Muscle layer of duodenum (tissue), 2 donors: ENCODE data around the gene MARF1.
"Not testable (repeated sequence)": the region's sequence is repeated elsewhere in the genome, so short reads cannot be mapped to it uniquely, and the experiment has no call there.

ENCODE experiments used
- H3K27ac ChIP-seq: one replicate; pipeline ENCODE4 v1.7.0; 2013; ENCODE audit warnings: mild to moderate bottlenecking, low read length
- H3K27me3 ChIP-seq: one replicate; pipeline ENCODE4 v1.7.0; 2013; ENCODE audit warnings: low read depth, mild to moderate bottlenecking, control low read depth, low read length
- H3K36me3 ChIP-seq, 2 donors: one replicate each; pipeline ENCODE4 v1.7.0; 2013; ENCODE audit warnings: low read length in 2 of 2, control low read depth in 1 of 2, mild to moderate bottlenecking in 1 of 2; ENCODE audit not compliant: insufficient read depth in 2 of 2, control insufficient read depth in 1 of 2
- H3K4me1 ChIP-seq, 2 donors: one replicate each; pipeline ENCODE4 v1.7.0; 2013; ENCODE audit warnings: low read length in 2 of 2, mild to moderate bottlenecking in 2 of 2, control low read depth in 1 of 2, moderate library complexity in 1 of 2; ENCODE audit not compliant: insufficient read depth in 2 of 2, control insufficient read depth in 1 of 2
- H3K4me3 ChIP-seq, 2 donors: one replicate each; pipeline ENCODE4 v1.7.0; 2013; ENCODE audit warnings: low read length in 2 of 2, low read depth in 1 of 2, mild to moderate bottlenecking in 1 of 2
- H3K9me3 ChIP-seq, 2 donors: one replicate each; pipeline ENCODE4 v1.7.0; 2013; ENCODE audit warnings: low read length in 2 of 2, control low read depth in 1 of 2, mild to moderate bottlenecking in 1 of 2; ENCODE audit not compliant: control insufficient read depth in 1 of 2
- donor health status: healthy.

MARF1 gene

DNA sequence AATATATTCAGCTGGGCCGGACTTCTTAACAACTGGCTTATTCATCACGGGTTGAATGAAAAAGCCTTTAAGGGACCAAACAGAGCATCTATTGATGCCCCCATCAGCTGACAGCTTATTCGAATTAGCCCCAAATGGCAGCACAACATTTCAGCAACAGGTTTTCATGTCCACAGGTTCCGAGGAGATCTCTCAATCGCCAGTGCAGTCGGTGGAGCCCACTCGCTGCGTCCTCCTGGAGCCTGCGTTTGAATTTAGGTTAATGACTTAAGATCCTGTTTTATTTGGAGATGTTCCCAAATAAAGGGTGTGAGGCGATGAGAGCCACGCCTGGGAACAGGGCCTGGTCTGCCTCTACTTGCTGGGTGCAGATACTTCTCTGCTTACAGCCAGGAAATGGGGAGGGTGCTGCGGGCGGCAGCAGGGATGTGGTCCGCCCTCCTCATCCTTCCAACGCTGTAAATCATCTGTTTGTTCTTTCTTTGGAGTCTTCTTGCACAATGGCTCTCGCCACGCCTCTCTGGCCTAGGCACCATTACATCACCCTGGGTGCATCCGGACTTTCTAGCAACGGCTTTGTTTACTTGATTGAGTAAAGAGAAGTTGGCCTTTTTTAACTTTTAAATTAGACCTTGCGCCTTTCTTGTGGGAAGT is 29.7 kb upstream of the MARF1 start:
- H3K4me3 ChIP-seq, result no peak overlapping the region
- H3K27ac ChIP-seq, result peak overlapping the region; percentile 57
- no peaks in the 10 kb centered on the region for H3K27me3 ChIP-seq
- H3K4me1 ChIP-seq, result peaks cover 13 to 28% of the 10 kb centered on the region in 2 donors
- no peaks in the 10 kb centered on the region for H3K9me3 ChIP-seq
- peaks cover 8 to 22% of the 10 kb centered on the region in 2 donors for H3K36me3 ChIP-seq

DNA sequence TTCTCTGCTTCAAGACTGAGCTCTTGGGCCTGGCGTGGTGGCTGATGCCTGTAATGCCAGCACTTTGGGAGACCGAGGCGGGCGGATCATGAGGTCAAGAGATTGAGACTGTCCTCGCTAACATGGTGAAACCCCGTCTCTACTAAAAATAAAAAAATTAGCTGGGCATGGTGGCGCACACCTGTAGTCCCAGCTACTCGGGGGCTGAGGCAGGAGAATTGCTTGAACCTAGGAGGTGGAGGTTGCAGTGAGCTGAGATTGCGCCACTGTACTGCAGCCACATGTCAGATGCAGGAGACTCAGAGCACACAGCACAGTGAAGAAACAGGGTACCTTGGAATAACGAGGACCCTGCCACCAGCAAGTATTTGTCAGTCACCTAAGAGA is 29.2 kb upstream of the MARF1 start:
- H3K4me1 ChIP-seq, result peaks cover 13 to 28% of the 10 kb centered on the region in 2 donors
- H3K36me3 ChIP-seq, result peaks cover 10 to 26% of the 10 kb centered on the region in 2 donors
- not testable (repeated sequence) for H3K9me3 ChIP-seq, H3K27me3 ChIP-seq, H3K4me3 ChIP-seq
- peak overlapping the region; percentile 57 for H3K27ac ChIP-seq

DNA sequence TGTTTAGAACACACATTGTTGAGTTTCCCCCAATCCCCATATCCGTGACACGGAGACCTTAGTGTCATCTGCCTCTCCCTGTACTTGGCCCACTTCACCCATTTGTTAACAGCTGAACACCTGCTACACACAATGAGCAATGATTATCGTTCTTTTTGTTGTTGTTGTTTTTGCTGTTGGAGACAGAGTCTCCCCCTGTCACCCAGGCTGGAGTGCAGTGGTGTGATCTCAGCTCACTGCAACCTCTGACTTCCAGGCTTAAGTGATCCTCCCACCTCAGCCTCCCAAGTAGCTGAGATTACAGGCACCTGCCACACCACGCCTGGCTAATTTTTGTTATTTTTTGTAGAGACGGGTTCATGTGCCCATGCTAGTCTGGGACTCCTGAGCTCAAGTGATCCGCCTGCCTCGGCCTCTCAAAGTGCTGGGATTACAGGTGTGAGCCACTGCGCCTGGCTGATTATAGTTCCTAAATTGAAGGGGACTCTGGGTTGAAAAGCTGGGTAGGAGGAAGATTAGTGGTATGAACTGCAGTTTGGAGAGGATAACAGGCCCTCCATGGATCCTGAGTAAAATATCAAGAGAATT is 28.7 kb upstream of the MARF1 start:
- Histone ChIP-seq H3K4me1 (peaks cover 13 to 28% of the 10 kb centered on the region in 2 donors), H3K36me3 (peaks cover 8 to 31% of the 10 kb centered on the region in 2 donors), H3K4me3 (no peak overlapping the region), H3K9me3 (no peaks in the 10 kb centered on the region), H3K27ac (no peak overlapping the region), H3K27me3 (no peaks in the 10 kb centered on the region)

DNA sequence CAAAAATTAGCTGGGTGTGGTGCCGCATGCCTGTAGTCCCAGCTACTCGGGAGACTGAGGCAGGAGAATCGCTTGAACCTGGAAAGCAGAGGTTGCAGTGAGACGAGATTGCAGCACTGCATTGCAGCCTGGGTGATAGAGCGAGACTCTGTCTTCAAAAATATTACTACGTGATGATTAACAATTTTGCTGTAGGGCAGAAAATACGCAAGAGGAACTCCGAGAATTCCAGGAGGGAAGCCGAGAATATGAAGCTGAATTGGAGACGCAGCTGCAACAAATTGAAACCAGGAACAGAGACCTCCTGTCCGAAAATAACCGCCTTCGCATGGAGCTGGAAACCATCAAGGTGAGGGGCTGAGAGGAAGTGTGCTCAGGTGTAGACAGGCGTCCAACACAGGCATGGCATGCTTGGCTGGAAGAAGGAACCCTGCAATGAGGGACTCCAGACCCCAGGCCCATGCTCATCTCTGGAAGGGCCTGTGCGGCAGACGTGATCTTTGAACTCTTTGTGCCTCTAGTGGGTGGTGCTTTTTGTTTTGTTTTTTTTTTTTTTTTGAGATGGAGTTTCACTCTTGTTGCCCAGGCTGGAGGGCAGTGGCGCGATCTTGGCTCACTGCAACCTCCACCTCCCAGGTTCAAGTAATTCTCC is 24.3 kb upstream of the MARF1 start:
- Histone ChIP-seq H3K36me3 (peaks cover 23 to 54% of the 10 kb centered on the region in 2 donors), H3K27me3 (no peaks in the 10 kb centered on the region), H3K4me1 (peaks cover under 1 to 6% of the 10 kb centered on the region in 2 donors)

GRCh38 chr16:15665107-15665506 is 22.2 kb upstream of the MARF1 start:
- peaks cover 23 to 51% of the 10 kb centered on the region in 2 donors for H3K36me3 ChIP-seq

More for the DNA sequence above, 24.3 kb upstream of the MARF1 start:
- Histone ChIP-seq H3K27ac (no peak overlapping the region), H3K4me3 (no peak overlapping the region), H3K9me3 (no peaks in the 10 kb centered on the region)

GRCh38 chr16:15660203-15660601 is 17.2 kb upstream of the MARF1 start:
- Histone ChIP-seq H3K27ac (no peak overlapping the region), H3K9me3 (no peaks in the 10 kb centered on the region)

More at GRCh38 chr16:15665107-15665506, 22.2 kb upstream of the MARF1 start:
- peaks cover 0 to 9% of the 10 kb centered on the region in 2 donors for H3K4me1 ChIP-seq
- H3K4me3 ChIP-seq, result no peak overlapping the region
- H3K27ac ChIP-seq, result no peak overlapping the region
- H3K9me3 ChIP-seq, result no peaks in the 10 kb centered on the region
- no peaks in the 10 kb centered on the region for H3K27me3 ChIP-seq

DNA sequence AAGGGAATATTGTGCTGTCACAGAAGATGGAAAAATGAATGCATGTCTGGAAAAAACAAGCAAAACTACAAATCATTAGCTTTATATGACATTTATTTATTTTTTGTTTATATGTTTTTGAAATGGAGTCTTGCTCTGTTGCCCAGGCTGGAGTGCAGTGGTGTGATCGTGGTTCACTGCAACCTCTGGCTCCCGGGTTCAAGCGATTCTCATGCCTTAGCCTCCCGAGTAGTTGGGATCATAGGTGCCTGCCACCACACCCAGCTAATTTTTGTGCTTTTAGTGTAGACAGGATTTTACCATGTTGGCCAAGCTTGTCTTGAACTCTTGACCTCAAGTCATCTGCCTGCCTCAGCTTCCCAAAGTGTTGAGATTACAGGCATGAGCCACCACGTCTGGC is 15.6 kb upstream of the MARF1 start:
- H3K4me3 ChIP-seq, result no peak overlapping the region
- H3K27me3 ChIP-seq, result no peaks in the 10 kb centered on the region
- no peak overlapping the region for H3K27ac ChIP-seq
- H3K9me3 ChIP-seq, result no peaks in the 10 kb centered on the region
- H3K4me1 ChIP-seq, result peaks cover 2 to 27% of the 10 kb centered on the region in 2 donors
- peaks cover 3 to 5% of the 10 kb centered on the region in 2 donors for H3K36me3 ChIP-seq

More at GRCh38 chr16:15660203-15660601, 17.2 kb upstream of the MARF1 start:
- no peak overlapping the region for H3K4me3 ChIP-seq
- peaks cover 8 to 15% of the 10 kb centered on the region in 2 donors for H3K36me3 ChIP-seq
- H3K4me1 ChIP-seq, result peaks cover 0 to 11% of the 10 kb centered on the region in 2 donors
- H3K27me3 ChIP-seq, result no peaks in the 10 kb centered on the region

- Histone ChIP-seq H3K36me3 (peaks cover 3 to 5% of the 10 kb centered on the region in 2 donors), H3K4me3 (no peak overlapping the region), H3K27me3 (no peaks in the 10 kb centered on the region)
Observed at GRCh38 chr16:15658149-15658548, 15.2 kb upstream of the MARF1 start.

GRCh38 chr16:15655561-15655960 is 12.6 kb upstream of the MARF1 start:
- peaks cover 2 to 48% of the 10 kb centered on the region in 2 donors for H3K4me1 ChIP-seq
- not testable (repeated sequence) for H3K4me3 ChIP-seq, H3K27ac ChIP-seq, H3K36me3 ChIP-seq, H3K9me3 ChIP-seq, H3K27me3 ChIP-seq

More at GRCh38 chr16:15658149-15658548, 15.2 kb upstream of the MARF1 start:
- H3K27ac ChIP-seq, result no peak overlapping the region
- no peaks in the 10 kb centered on the region for H3K9me3 ChIP-seq
- H3K4me1 ChIP-seq, result peaks cover 2 to 31% of the 10 kb centered on the region in 2 donors

GRCh38 chr16:15654591-15654990 is 11.6 kb upstream of the MARF1 start:
- H3K27me3 ChIP-seq, result no peaks in the 10 kb centered on the region
- peaks cover 2 to 43% of the 10 kb centered on the region in 2 donors for H3K4me1 ChIP-seq
- no peaks in the 10 kb centered on the region for H3K36me3 ChIP-seq
- no peaks in the 10 kb centered on the region for H3K9me3 ChIP-seq
- no peak overlapping the region for H3K27ac ChIP-seq
- no peak overlapping the region for H3K4me3 ChIP-seq

DNA sequence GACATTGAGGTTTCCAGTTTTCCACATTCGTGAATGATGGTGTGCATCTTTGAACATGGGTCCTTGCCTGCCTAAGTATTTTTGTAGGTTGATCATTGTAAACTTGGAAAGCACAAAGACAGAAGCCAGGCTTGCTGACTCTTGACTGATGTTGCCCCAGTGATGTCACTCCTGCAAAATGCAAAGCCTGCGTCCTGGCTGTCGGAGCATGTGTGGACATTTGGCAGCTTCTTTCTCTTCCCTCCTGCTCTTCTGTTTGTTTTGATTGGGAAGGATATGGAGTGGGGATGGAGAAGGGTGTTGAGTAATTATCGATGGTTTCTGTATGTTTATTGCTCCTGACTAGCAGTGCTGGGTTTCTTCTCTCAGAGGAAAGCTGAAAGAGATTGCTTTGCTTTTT is 10.3 kb upstream of the MARF1 start:
- H3K4me1 ChIP-seq, result peaks cover 2 to 48% of the 10 kb centered on the region in 2 donors
- no peaks in the 10 kb centered on the region for H3K27me3 ChIP-seq
- no peak overlapping the region for H3K27ac ChIP-seq

More for the DNA sequence above, 10.3 kb upstream of the MARF1 start:
- Histone ChIP-seq H3K36me3 (no peaks in the 10 kb centered on the region), H3K4me3 (no peak overlapping the region), H3K9me3 (no peaks in the 10 kb centered on the region)
